Thyroid gland (tissue), 4 donors: ENCODE results near the gene KCNQ4. TPM values are rescaled to one million over a fixed set of nuclear protein-coding genes. Genes with fewer than 3 reads are reported as not detected.

Experiments
- DNase-seq, 2 donors: peaks; one replicate each; pipeline ENCODE4 v3.0.0-alpha.2; 2019
- H3K27ac ChIP-seq, 3 donors: fragments of 200-600 bp; sonication (generic); 1 replicate in 2 of 3; 2 replicates in 1 of 3; pipeline ENCODE4 v1.5.1; 2016 to 2019; ENCODE audit warnings: mild to moderate bottlenecking in 1 of 3, moderate library complexity in 1 of 3
- H3K27me3 ChIP-seq: fragments of 200-600 bp; sonication (generic); one replicate; pipeline ENCODE4 v1.5.1; 2019
- H3K36me3 ChIP-seq, 2 donors: fragments of 200-600 bp; sonication (generic); one replicate each; pipeline ENCODE4 v1.5.1; 2016 to 2019
- H3K4me1 ChIP-seq, 2 donors: fragments of 200-600 bp; sonication (generic); one replicate each; pipeline ENCODE4 v1.5.1; 2017 to 2019
- H3K4me3 ChIP-seq, 3 donors: fragments of 200-600 bp; sonication (generic); replicated peaks in 1 of 3; 1 replicate in 2 of 3; 2 replicates in 1 of 3; pipeline ENCODE4 v1.5.1; 2016; ENCODE audit warnings: mild to moderate bottlenecking in 1 of 3
- H3K9me3 ChIP-seq: fragments of 200-600 bp; sonication (generic); one replicate; pipeline ENCODE4 v1.5.1; 2017
- CTCF ChIP-seq, 6 experiments: fragments of 200-600 bp in 3 of 6; fragments of 450-650 bp in 3 of 6; sonication (generic) in 3 of 6; IDR thresholded peaks; one replicate each; pipeline ENCODE4 v1.5.1; 2016 to 2019; ENCODE audit warnings: antibody characterized with exemption in 6 of 6, mild to moderate bottlenecking in 2 of 6, inconsistent platforms in 1 of 6, moderate library complexity in 1 of 6
- POLR2A ChIP-seq, 2 donors: fragments of 450-650 bp; IDR thresholded peaks; one replicate each; pipeline ENCODE4 v1.6.1; 2017; ENCODE audit warnings: antibody characterized with exemption in 2 of 2, mild to moderate bottlenecking in 2 of 2, moderate library complexity in 1 of 2
- WGBS, 2 donors: methylation state at CpG; one replicate each; pipeline ENCODE4 v1.1.5; 2017; 5-methylcytosine and 5-hydroxymethylcytosine counted together
- intact Hi-C: fragments of 100-400 bp; cut with DNase I; formaldehyde crosslinking; loops from one replicate; pipeline ENCODE4 v1.15.1; 2023
- total RNA-seq, 4 donors: library from RNA; depleted of rRNA; stranded (reverse); fragments of >200 nt; gene quantifications; one replicate each; pipeline ENCODE4 v1.2.3, GENCODE V29; 2016

The KCNQ4 gene
- total RNA-seq, 4 donors from 2014 or later, result 0.11 to 1.1 (median 0.40) TPM

GRCh38 chr1:40743860-40744259 lies 39.7 kb upstream of the KCNQ4 start:
- intact Hi-C loops, result no loop called here
- 96 to 98% methylated on average over 3 of the region's 3 CpGs for WGBS, 2 donors
- no peak for DNase-seq
- H3K4me3 ChIP-seq, result no peak overlapping the region
- H3K36me3 ChIP-seq, result peaks cover 31 to 34% of the 10 kb centered on the region in 2 donors
- H3K4me1 ChIP-seq, result peaks cover 0 to 7% of the 10 kb centered on the region in 2 donors
- TF ChIP-seq POLR2A (IDR thresholded peaks at IDR 0.05) (no peak), CTCF (IDR thresholded peaks at IDR 0.05) (no peak)
- H3K9me3 ChIP-seq, result no peaks in the 10 kb centered on the region
- no peaks in the 10 kb centered on the region for H3K27me3 ChIP-seq
- no peak overlapping the region for H3K27ac ChIP-seq

GRCh38 chr1:40745176-40745575 lies 38.4 kb upstream of the KCNQ4 start:
- no peak for DNase-seq
- TF ChIP-seq POLR2A (IDR thresholded peaks at IDR 0.05) (no peak), CTCF (IDR thresholded peaks at IDR 0.05) (no peak)
- Histone ChIP-seq H3K4me1 (peaks cover 0 to 7% of the 10 kb centered on the region in 2 donors), H3K27ac (no peak overlapping the region), H3K4me3 (no peak overlapping the region), H3K27me3 (no peaks in the 10 kb centered on the region), H3K36me3 (peaks cover 32 to 35% of the 10 kb centered on the region in 2 donors), H3K9me3 (no peaks in the 10 kb centered on the region)
- intact Hi-C loops, result no loop called here
- WGBS, 2 donors, result 33 to 46% methylated on average over 1 of the region's 1 CpG

- no peaks in the 10 kb centered on the region for H3K27me3 ChIP-seq
- H3K36me3 ChIP-seq, result peaks cover 32 to 43% of the 10 kb centered on the region in 2 donors
- intact Hi-C loops, result no loop called here
- no peak for DNase-seq
- no peak for TF ChIP-seq POLR2A (IDR thresholded peaks at IDR 0.05)
- TF ChIP-seq CTCF (IDR thresholded peaks at IDR 0.05), result no peak
- H3K4me1 ChIP-seq, result no peaks in the 10 kb centered on the region
- H3K9me3 ChIP-seq, result no peaks in the 10 kb centered on the region
- H3K4me3 ChIP-seq, result no peak overlapping the region
- no peak overlapping the region for H3K27ac ChIP-seq
- WGBS, 2 donors, result 86 to 87% methylated on average over 2 of the region's 2 CpGs
Observed at GRCh38 chr1:40746344-40747090, 37.1 kb upstream of the KCNQ4 start.

GRCh38 chr1:40748841-40749718 lies 34.5 kb upstream of the KCNQ4 start:
- no peak for DNase-seq
- TF ChIP-seq CTCF (IDR thresholded peaks at IDR 0.05) (no peak), POLR2A (IDR thresholded peaks at IDR 0.05) (no peak)
- no peak overlapping the region for H3K4me3 ChIP-seq
- H3K36me3 ChIP-seq, result peaks cover 40 to 49% of the 10 kb centered on the region in 2 donors
- H3K27ac ChIP-seq, result no peak overlapping the region
- no peaks in the 10 kb centered on the region for H3K4me1 ChIP-seq
- no peaks in the 10 kb centered on the region for H3K27me3 ChIP-seq
- no peaks in the 10 kb centered on the region for H3K9me3 ChIP-seq
- intact Hi-C loops, result no loop called here
- 86 to 93% methylated on average over 5 of the region's 5 CpGs for WGBS, 2 donors

- Histone ChIP-seq H3K4me3 (no peak overlapping the region), H3K9me3 (no peaks in the 10 kb centered on the region), H3K27ac (no peak overlapping the region), H3K4me1 (peaks cover 3 to 5% of the 10 kb centered on the region in 2 donors), H3K36me3 (peaks cover 46 to 48% of the 10 kb centered on the region in 2 donors), H3K27me3 (no peaks in the 10 kb centered on the region)
- no peak for TF ChIP-seq POLR2A (IDR thresholded peaks at IDR 0.05)
- no peak for TF ChIP-seq CTCF (IDR thresholded peaks at IDR 0.05)
- intact Hi-C loops, result no loop called here
- WGBS, 2 donors, result 65 to 97% methylated on average over 3 of the region's 3 CpGs
- no peak for DNase-seq
Observed at GRCh38 chr1:40749817-40750216, 33.8 kb upstream of the KCNQ4 start.
